Globus pallidus (tissue), 1 donor: ENCODE measurements around the gene ABCA5.
"Not testable (repeated sequence)": the region's sequence is repeated elsewhere in the genome, so short reads cannot be mapped to it uniquely, and the experiment has no call there.

Source experiments
- DNase-seq: peaks from one replicate; pipeline ENCODE4 v3.0.0-alpha.2; 2015; ENCODE audit warnings: low spot score

The ABCA5 gene

GRCh38 chr17:69213059-69213813, 113.7 kb downstream of the ABCA5 start:
- DNase-seq, result no peak

- DNase-seq, result no peak
Measured at GRCh38 chr17:69208640-69209039, 118.3 kb downstream of the ABCA5 start.

- DNase-seq, result no peak
Measured at GRCh38 chr17:69207151-69207550, 119.8 kb downstream of the ABCA5 start.

GRCh38 chr17:69198238-69198637, 128.7 kb downstream of the ABCA5 start:
- DNase-seq, result no peak

GRCh38 chr17:69196105-69196653, 130.8 kb downstream of the ABCA5 start:
- not testable (repeated sequence) for DNase-seq
